Hepatocyte (in vitro differentiated cells): ENCODE measurements around the gene ASCL1. TPM values are rescaled to one million over a fixed set of nuclear protein-coding genes. Genes with fewer than 3 reads are reported as not detected.

Experiments
- DNase-seq: peaks from one replicate; pipeline ENCODE4 v3.0.0-alpha.2; 2016; ENCODE audit warnings: low spot score
- H2AFZ ChIP-seq: fragments of 200-600 bp; sonication (generic); 2 replicates; pipeline ENCODE4 v1.6.0; 2016; ENCODE audit warnings: antibody characterized with exemption, mild to moderate bottlenecking
- H3K27ac ChIP-seq: fragments of 200-600 bp; sonication (generic); 2 replicates; pipeline ENCODE4 v1.5.1; 2016; ENCODE audit warnings: mild to moderate bottlenecking
- H3K27me3 ChIP-seq: fragments of 200-600 bp; sonication (generic); 2 replicates; pipeline ENCODE4 v1.6.1; 2016
- H3K36me3 ChIP-seq: fragments of 200-600 bp; sonication (generic); replicated peaks from 2 replicates; pipeline ENCODE4 v1.5.1; 2016; ENCODE audit warnings: low read depth; ENCODE audit not compliant: insufficient read depth
- H3K4me1 ChIP-seq: fragments of 200-600 bp; sonication (generic); 2 replicates; pipeline ENCODE4 v1.5.1; 2016; ENCODE audit warnings: mild to moderate bottlenecking, moderate library complexity; ENCODE audit not compliant: insufficient read depth
- H3K4me2 ChIP-seq: fragments of 200-600 bp; sonication (generic); 2 replicates; pipeline ENCODE4 v1.6.0; 2016
- H3K4me3 ChIP-seq: fragments of 200-600 bp; sonication (generic); 2 replicates; pipeline ENCODE4 v1.5.1; 2016; ENCODE audit warnings: mild to moderate bottlenecking
- H3K79me2 ChIP-seq: fragments of 200-600 bp; sonication (generic); 2 replicates; pipeline ENCODE4 v1.6.0; 2017; ENCODE audit warnings: mild to moderate bottlenecking
- H3K9me2 ChIP-seq: fragments of 200-600 bp; sonication (generic); replicated peaks from 2 replicates; pipeline ENCODE4 v1.6.0; 2017; ENCODE audit warnings: mild to moderate bottlenecking; ENCODE audit not compliant: insufficient read depth
- H3K9me3 ChIP-seq: fragments of 200-600 bp; sonication (generic); 2 replicates; pipeline ENCODE4 v1.5.1; 2016; ENCODE audit warnings: low read depth, mild to moderate bottlenecking
- H4K20me1 ChIP-seq: fragments of 200-600 bp; sonication (generic); 2 replicates; pipeline ENCODE4 v1.6.0; 2016; ENCODE audit warnings: mild to moderate bottlenecking; ENCODE audit not compliant: insufficient read depth, poor library complexity, severe bottlenecking
- EZH2 ChIP-seq: fragments of 200-600 bp; sonication (generic); IDR thresholded peaks from 2 replicates; pipeline ENCODE4 v1.6.1; 2016; ENCODE audit warnings: antibody characterized with exemption, mild to moderate bottlenecking, borderline replicate concordance
- EZH2phosphoT487 ChIP-seq: fragments of 200-600 bp; sonication (generic); IDR thresholded peaks from one replicate; pipeline ENCODE4 v1.6.1; 2018; ENCODE audit warnings: antibody characterized with exemption, mild to moderate bottlenecking, low read depth, moderate library complexity; ENCODE audit not compliant: unreplicated experiment, severe bottlenecking
- WGBS: methylation state at CpG from one replicate; pipeline ENCODE4 v1.1.6; 2016; ENCODE audit warnings: low lambda C conversion rate; ENCODE audit errors: missing lambda C conversion rate; 5-methylcytosine and 5-hydroxymethylcytosine counted together
- polyA plus RNA-seq: library from polyadenylated mRNA; unstranded; fragments of >200 nt; fragmentation: Nextera tagmentation; extraction: Ambion mirVana; gene quantifications from 2 replicates; pipeline ENCODE4 v1.2.1, GENCODE V29; 2016
- total RNA-seq: library from RNA; depleted of rRNA; stranded (reverse); fragments of >200 nt; gene quantifications from 2 replicates; pipeline ENCODE4 v1.2.3, GENCODE V29; 2014
- TF ChIP-seq, protein P1 (sequence below): fragments of 200-600 bp; sonication (generic); IDR thresholded peaks from 2 replicates; pipeline ENCODE4 v1.5.1; 2016; ENCODE audit warnings: antibody characterized with exemption, mild to moderate bottlenecking; ENCODE audit not compliant: poor library complexity

The ASCL1 gene
- total and polyA plus RNA-seq, 2 experiments from 2014 or later: 1.7 TPM; not detected in 1

DNA sequence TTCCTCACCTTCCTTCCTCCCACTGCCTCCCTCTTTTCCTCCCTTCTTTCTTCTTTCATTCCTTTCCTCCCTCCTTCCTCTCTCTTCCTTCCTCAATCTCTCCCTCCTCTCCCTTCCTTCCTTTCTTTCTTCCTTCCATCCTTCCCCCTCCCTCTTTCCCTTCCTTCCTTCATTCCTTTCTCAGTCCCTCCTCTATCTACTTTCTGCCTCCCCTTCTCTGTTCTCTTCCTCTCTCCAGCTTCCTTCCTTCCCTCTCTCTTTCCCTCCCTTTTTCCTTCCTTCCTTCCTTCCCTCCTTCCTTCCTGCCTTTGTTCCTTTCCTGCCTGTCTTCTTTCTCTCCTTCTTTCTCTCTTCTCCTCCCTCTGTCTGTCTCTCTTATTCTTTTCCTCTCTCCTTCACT is 16.1 kb downstream of the ASCL1 start:
- Histone ChIP-seq H3K27ac (no peak overlapping the region), H3K4me3 (no peak overlapping the region), H3K79me2 (no peaks in the 10 kb centered on the region), H2AFZ (no peak overlapping the region), H3K36me3 (no peaks in the 10 kb centered on the region), H3K4me1 (no peaks in the 10 kb centered on the region), H3K9me2 (no peaks in the 10 kb centered on the region), H3K4me2 (no peak overlapping the region), H3K27me3 (peaks cover 59% of the 10 kb centered on the region), H4K20me1 (no peaks in the 10 kb centered on the region), H3K9me3 (no peaks in the 10 kb centered on the region)
- no peak for DNase-seq
- TF ChIP-seq EZH2phosphoT487 (no peak), EZH2 (no peak)
- TF ChIP-seq, protein P1, sequence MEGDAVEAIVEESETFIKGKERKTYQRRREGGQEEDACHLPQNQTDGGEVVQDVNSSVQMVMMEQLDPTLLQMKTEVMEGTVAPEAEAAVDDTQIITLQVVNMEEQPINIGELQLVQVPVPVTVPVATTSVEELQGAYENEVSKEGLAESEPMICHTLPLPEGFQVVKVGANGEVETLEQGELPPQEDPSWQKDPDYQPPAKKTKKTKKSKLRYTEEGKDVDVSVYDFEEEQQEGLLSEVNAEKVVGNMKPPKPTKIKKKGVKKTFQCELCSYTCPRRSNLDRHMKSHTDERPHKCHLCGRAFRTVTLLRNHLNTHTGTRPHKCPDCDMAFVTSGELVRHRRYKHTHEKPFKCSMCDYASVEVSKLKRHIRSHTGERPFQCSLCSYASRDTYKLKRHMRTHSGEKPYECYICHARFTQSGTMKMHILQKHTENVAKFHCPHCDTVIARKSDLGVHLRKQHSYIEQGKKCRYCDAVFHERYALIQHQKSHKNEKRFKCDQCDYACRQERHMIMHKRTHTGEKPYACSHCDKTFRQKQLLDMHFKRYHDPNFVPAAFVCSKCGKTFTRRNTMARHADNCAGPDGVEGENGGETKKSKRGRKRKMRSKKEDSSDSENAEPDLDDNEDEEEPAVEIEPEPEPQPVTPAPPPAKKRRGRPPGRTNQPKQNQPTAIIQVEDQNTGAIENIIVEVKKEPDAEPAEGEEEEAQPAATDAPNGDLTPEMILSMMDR: no peak

DNA sequence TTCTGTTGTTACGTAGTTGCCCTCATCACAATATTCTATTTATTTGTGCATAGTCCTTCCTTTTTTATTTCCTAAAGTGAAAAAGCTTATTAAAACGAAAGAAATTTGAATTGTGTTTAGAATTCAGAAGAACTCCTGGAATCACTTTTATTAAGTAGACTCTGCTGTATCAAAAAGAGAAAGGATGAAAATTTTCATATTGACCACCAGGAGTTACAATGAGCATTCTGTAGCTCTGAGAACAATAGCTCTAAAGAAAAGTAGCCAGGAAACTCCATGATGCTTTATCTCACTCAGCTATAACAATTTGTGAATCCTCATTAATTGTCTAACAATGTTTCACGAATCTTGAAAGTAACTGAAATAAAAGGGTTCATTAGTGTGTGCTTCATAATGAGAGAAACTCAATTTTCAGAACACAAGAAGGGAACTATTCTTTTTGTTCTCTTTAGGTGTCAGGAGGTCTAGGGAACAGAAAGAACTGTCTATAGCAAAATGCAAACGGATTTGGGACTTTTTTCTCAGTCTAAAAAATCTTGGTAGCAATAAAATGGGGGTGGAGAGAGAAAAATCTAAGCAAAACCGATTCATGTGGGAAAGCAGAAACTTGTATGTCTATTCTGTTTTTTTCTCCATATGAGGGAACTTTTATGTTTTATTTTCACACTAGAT is 19.3 kb downstream of the ASCL1 start:
- 55% methylated on average over 5 of the region's 5 CpGs for WGBS

DNA sequence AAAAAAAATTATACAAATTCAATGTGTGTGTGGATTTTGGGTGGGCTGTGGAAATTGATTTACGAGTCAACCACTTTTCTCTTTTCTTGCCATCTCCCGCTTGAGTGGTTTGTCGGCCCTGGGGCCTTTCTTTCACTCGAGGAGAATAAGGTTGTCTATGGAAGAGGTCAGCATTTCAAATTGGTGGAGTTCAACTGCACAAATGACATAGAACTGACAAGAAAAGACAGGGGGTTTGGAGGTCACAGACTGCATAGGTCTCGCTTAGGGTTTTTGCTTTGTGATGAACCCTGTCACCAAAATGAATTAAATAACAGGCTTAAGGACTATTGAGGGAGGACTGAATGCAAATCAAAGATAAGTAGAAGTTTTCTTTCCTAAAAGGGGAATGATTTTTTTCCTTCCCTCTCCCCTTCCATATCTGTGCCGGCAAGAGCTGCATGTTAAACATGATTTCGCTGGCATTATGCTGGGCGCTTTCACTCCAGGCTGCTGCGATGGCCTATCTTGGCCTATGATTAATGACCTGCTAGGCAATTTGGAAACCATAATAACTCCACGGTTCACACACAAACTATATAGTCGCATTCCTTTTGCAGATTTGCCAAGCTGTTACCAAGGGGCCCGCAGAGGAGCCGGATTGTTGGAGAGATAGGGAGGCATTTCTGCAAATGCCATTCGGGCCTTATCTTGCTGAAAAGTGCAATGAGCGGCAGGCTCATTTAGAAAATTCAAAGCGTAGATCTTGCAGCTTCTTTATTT is 20.7 kb downstream of the ASCL1 start:
- Histone ChIP-seq H3K27me3 (peaks cover 15% of the 10 kb centered on the region), H3K4me3 (no peak overlapping the region), H3K9me3 (no peaks in the 10 kb centered on the region), H3K79me2 (no peaks in the 10 kb centered on the region), H3K4me1 (no peaks in the 10 kb centered on the region), H4K20me1 (no peaks in the 10 kb centered on the region), H3K36me3 (no peaks in the 10 kb centered on the region), H3K4me2 (no peak overlapping the region), H2AFZ (no peak overlapping the region), H3K27ac (no peak overlapping the region), H3K9me2 (no peaks in the 10 kb centered on the region)
- no peak for DNase-seq
- WGBS: 62% methylated on average over 16 of the region's 16 CpGs
- TF ChIP-seq EZH2phosphoT487 (no peak), EZH2 (no peak)
- TF ChIP-seq, protein P1: no peak

More for the DNA sequence above, 19.3 kb downstream of the ASCL1 start:
- no peak for DNase-seq
- H3K9me3 ChIP-seq: no peaks in the 10 kb centered on the region
- H3K4me3 ChIP-seq: no peak overlapping the region
- H3K4me1 ChIP-seq: no peaks in the 10 kb centered on the region
- no peak overlapping the region for H2AFZ ChIP-seq
- H3K27ac ChIP-seq: no peak overlapping the region
- H3K4me2 ChIP-seq: no peak overlapping the region
- peaks cover 29% of the 10 kb centered on the region for H3K27me3 ChIP-seq
- no peaks in the 10 kb centered on the region for H3K79me2 ChIP-seq
- H4K20me1 ChIP-seq: no peaks in the 10 kb centered on the region
- no peak for TF ChIP-seq EZH2
- TF ChIP-seq EZH2phosphoT487: no peak
- TF ChIP-seq, protein P1: no peak
- no peaks in the 10 kb centered on the region for H3K36me3 ChIP-seq
- no peaks in the 10 kb centered on the region for H3K9me2 ChIP-seq
